Mucosa of descending colon (tissue), 3 donors: Measurements from ENCODE around the gene DDX39B. TPM values are rescaled to one million over a fixed set of nuclear protein-coding genes. Genes with fewer than 3 reads are reported as not detected.
A peak's percentile ranks its signal among the peaks of the same experiment; 100 is the strongest.

ENCODE experiments used
- ATAC-seq: fragments of 200-7000 bp; cut with Tn5 transposase; one replicate; pipeline ENCODE4 v1.9.1; 2020; ENCODE audit warnings: mild to moderate bottlenecking, moderate library complexity
- DNase-seq, 3 donors: peaks; one replicate each; pipeline ENCODE4 v3.0.0-alpha.2; 2020
- H3K36me3 ChIP-seq: fragments of 200-600 bp; one replicate; pipeline ENCODE4 v1.8.0; 2021; ENCODE audit warnings: low read depth, mild to moderate bottlenecking
- H3K4me1 ChIP-seq: fragments of 200-600 bp; one replicate; pipeline ENCODE4 v1.8.0; 2021; ENCODE audit warnings: low read depth, mild to moderate bottlenecking
- H3K4me3 ChIP-seq: fragments of 200-600 bp; one replicate; pipeline ENCODE4 v1.8.0; 2021; ENCODE audit warnings: mild to moderate bottlenecking
- H3K9me3 ChIP-seq: fragments of 200-600 bp; one replicate; pipeline ENCODE4 v1.8.0; 2021; ENCODE audit warnings: mild to moderate bottlenecking
- intact Hi-C, 2 donors: fragments of 100-400 bp; cut with DNase I in 1 of 2; cut with micrococcal nuclease in 1 of 2; formaldehyde crosslinking; loops; one replicate each; pipeline versions ENCODE4 v1.11.0 to v1.11.1; 2022; cut with DNase I, micrococcal nuclease
- total RNA-seq, 3 donors: library from RNA; stranded (reverse); fragmentation: NEBNext Ultra II Directional in 2 of 3; extraction: Animal tissue kit (Norgen Biotek cat#: 25700) in 2 of 3; gene quantifications; one replicate each; pipeline versions ENCODE4 v1.2.1 to v1.2.4, GENCODE V29; 2021 to 2023
- TF ChIP-seq, protein P1 (sequence below): fragments of 200-600 bp; IDR thresholded peaks from one replicate; pipeline ENCODE4 v1.8.0; 2022; ENCODE audit warnings: antibody characterized with exemption, mild to moderate bottlenecking
- donor health status: DM: no; HTN: no; CAD: no; lungs with moderate emphysema.
- donor health status: DM: no; HTN: no; CAD: no.
- donor health status: DM: no; HTN: yes; CAD: no.

DDX39B gene
- total RNA-seq, 3 donors from 2014 or later: 239 to 309 (median 295) TPM

DNA sequence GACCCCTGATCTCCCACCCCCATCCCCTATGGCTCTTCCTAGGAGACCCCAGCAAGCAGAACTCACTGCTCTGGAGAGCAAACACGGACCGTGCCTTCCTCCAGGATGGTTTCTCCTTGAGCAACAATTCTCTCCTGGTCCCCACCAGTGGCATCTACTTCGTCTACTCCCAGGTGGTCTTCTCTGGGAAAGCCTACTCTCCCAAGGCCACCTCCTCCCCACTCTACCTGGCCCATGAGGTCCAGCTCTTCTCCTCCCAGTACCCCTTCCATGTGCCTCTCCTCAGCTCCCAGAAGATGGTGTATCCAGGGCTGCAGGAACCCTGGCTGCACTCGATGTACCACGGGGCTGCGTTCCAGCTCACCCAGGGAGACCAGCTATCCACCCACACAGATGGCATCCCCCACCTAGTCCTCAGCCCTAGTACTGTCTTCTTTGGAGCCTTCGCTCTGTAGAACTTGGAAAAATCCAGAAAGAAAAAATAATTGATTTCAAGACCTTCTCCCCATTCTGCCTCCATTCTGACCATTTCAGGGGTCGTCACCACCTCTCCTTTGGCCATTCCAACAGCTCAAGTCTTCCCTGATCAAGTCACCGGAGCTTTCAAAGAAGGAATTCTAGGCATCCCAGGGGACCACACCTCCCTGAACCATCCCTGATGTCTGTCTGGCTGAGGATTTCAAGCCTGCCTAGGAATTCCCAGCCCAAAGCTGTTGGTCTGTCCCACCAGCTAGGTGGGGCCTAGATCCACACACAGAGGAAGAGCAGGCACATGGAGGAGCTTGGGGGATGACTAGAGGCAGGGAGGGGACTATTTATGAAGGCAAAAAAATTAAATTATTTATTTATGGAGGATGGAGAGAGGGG, 31.7 kb upstream of the DDX39B start:
- no peak for DNase-seq
- intact Hi-C loops: no loop called here
- no peaks in the 10 kb centered on the region for H3K9me3 ChIP-seq

DNA sequence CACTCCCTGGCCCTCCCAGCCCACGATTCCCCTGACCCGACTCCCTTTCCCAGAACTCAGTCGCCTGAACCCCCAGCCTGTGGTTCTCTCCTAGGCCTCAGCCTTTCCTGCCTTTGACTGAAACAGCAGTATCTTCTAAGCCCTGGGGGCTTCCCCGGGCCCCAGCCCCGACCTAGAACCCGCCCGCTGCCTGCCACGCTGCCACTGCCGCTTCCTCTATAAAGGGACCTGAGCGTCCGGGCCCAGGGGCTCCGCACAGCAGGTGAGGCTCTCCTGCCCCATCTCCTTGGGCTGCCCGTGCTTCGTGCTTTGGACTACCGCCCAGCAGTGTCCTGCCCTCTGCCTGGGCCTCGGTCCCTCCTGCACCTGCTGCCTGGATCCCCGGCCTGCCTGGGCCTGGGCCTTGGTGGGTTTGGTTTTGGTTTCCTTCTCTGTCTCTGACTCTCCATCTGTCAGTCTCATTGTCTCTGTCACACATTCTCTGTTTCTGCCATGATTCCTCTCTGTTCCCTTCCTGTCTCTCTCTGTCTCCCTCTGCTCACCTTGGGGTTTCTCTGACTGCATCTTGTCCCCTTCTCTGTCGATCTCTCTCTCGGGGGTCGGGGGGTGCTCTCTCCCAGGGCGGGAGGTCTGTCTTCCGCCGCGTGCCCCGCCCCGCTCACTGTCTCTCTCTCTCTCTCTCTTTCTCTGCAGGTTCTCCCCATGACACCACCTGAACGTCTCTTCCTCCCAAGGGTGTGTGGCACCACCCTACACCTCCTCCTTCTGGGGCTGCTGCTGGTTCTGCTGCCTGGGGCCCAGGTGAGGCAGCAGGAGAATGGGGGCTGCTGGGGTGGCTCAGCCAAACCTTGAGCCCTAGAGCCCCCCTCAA, 30.5 kb upstream of the DDX39B start, which contains the start of gene LTA:
TSS of gene LTA (plus strand) at position 249 of the 871 bp plus-strand sequence. CDS start at position 703, 454 bp downstream.
- TF ChIP-seq, protein P1, sequence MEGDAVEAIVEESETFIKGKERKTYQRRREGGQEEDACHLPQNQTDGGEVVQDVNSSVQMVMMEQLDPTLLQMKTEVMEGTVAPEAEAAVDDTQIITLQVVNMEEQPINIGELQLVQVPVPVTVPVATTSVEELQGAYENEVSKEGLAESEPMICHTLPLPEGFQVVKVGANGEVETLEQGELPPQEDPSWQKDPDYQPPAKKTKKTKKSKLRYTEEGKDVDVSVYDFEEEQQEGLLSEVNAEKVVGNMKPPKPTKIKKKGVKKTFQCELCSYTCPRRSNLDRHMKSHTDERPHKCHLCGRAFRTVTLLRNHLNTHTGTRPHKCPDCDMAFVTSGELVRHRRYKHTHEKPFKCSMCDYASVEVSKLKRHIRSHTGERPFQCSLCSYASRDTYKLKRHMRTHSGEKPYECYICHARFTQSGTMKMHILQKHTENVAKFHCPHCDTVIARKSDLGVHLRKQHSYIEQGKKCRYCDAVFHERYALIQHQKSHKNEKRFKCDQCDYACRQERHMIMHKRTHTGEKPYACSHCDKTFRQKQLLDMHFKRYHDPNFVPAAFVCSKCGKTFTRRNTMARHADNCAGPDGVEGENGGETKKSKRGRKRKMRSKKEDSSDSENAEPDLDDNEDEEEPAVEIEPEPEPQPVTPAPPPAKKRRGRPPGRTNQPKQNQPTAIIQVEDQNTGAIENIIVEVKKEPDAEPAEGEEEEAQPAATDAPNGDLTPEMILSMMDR: no peak
- DNase-seq: peak in 2 of 3 donors; percentile 42 to 75
- ATAC-seq: peak; percentile 61
- peaks cover 3% of the 10 kb centered on the region for H3K4me1 ChIP-seq
- no peaks in the 10 kb centered on the region for H3K9me3 ChIP-seq
- no peaks in the 10 kb centered on the region for H3K36me3 ChIP-seq
- intact Hi-C loops: no loop called here
- no peak within 1 kb of the TSS for H3K4me3 ChIP-seq

More for the DNA sequence above, 31.7 kb upstream of the DDX39B start:
- Histone ChIP-seq H3K4me1 (peaks cover 3% of the 10 kb centered on the region), H3K36me3 (no peaks in the 10 kb centered on the region), H3K4me3 (no peak overlapping the region)
- TF ChIP-seq, protein P1: no peak
- ATAC-seq: no peak

DNA sequence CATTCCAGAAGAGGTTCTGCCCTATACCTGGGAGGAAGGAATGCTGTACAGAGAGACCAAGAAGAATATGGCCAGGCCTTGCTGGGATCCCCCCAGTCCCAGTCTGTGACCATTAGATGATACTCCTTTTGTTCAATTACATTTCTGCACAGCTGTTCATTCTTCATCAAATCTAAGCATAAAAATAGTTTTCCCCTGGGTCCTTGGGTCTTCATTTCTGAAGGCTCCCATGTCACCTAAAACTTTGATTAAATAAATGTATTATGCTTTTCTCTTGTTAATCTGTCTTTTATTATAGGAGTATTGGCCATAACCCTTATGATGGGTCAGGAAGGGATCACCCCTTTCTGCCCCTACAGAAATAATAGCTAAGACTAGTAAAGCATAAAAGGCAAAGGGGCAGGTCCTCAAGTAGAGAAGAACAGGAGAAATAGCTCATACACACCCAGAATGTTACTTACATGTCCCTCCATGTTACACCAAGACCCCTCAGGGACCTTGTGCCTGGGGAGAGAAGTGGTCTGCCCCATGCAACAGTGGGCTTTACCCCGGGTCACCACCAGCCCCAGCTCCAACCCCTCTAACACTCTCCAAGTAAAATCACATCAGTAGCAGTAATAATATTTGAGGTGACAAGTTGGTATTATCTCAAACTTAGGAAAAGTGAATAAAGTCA, 28.2 kb upstream of the DDX39B start:
- Histone ChIP-seq H3K36me3 (no peaks in the 10 kb centered on the region), H3K9me3 (no peaks in the 10 kb centered on the region), H3K4me3 (no peak overlapping the region), H3K4me1 (peaks cover 3% of the 10 kb centered on the region)
- intact Hi-C loops: no loop called here
- no peak for ATAC-seq
- DNase-seq: no peak
- TF ChIP-seq, protein P1: no peak

DNA sequence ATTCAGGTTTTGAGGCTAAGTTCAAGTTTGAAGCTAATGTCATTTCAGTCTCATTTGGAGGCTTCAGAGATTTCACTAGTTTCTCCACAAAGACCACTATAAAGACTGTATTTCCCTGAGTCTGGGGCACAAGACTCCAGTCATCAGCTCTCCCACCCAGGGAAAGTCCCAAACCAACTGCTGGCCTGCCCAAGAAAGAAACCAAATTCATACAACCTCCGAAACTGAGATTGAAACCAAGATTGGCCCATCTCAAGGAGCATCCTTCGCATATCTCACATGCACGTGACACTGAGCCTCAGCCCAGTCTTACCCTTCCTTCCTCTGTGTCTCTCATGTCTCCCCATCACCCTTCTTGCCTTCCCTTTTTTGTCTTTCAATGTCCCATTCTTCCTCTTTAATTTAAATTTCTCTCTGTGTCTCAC, 26.7 kb upstream of the DDX39B start:
- Histone ChIP-seq H3K9me3 (no peaks in the 10 kb centered on the region), H3K4me3 (no peak overlapping the region), H3K4me1 (peaks cover 3% of the 10 kb centered on the region), H3K36me3 (no peaks in the 10 kb centered on the region)
- TF ChIP-seq, protein P1: no peak
- ATAC-seq: peak; percentile 72
- peak in 1 of 3 donors; percentile 52 for DNase-seq
- intact Hi-C loops: no loop called here
